CD4-positive, alpha-beta T cell treated with Interleukin-15 for 1 hour (primary cell): Measurements from ENCODE around the gene FUNDC2.

Source experiments
- DNase-seq: peaks from one replicate; pipeline ENCODE4 v3.0.0-alpha.2; 2020

FUNDC2 gene

DNA sequence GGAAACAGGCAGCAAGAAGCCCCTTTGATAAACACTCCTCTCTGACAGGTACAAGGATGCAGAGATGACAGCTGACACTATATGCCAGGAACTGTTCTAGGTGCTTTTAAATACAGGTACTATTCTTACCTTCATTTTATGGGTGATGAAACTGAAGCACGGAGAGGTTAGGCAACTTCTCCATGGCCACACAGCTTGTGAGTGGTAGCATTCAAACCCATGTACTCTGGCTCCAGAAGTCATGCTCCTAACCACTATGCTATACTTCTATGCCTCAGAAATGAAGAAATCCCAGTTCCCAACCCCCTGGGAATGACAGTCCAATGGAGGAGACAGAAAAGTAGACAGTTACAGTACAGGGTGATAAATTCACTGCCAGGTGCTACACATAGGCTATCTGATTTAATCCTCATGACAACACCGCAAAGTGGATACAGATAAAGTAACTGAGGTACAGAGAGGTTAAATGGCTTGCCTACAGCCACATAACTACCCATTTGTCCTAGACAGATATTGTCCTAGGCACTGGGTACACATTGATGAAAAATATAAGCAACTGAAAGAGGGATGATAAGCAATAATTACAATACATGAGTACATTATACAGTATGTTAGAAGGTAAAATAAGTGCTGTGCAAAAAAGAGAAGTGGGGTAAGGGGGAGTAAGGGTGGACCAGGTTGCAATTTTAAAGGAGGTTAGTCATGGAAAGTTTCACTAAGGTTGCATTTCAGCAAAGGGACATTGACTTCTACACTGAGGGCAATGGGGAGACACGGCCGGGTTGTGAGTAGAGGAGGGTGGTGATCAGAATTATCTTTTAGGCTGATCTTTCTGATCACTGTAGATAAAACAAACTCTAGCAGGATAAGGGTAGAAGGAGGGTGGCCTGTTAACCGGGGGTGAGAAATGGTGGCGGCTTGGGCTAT, 2.5 kb upstream of the FUNDC2 start:
- DNase-seq, result no peak

DNA sequence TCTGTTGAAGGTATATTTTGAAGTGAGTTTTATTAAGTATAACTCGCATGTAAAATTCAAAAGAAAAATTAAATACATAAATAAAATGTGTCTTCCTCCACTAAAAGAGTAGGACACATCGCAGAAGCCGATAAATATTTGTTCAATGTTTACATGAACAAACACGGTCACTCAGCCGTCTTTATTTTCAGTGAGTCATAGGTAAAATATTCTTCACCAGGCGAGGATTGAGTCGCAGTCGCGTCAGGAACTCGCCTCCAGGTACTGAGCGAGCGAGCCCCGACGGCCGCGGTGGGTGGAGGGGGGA, 271 bp upstream of the FUNDC2 start:
- no peak for DNase-seq

DNA sequence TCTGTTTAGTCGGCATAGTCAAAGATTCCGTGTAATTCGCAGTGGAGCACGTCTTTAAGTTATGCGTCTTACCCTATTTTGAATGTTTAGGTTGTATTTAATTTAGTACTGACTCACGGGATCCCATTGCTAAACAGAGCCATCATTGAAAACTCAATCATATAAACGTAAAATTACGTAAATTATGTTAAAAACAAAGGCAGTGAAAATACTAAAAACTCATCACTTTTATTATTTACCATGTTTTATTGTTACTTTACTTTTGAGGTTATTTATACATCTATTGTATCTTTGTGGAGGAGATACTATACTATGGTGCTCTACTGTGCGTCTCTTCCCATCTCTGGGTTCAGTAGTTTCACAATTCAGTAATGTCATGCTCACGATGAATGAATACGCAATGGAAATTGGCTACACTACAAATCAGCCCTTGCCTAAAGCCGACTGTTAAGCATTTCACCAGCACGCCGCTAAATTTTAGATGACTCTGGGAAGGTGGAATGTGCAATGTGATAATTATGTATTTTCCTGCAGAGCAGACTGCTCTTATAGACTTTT, 944 bp downstream of the FUNDC2 start:
- no peak for DNase-seq

DNA sequence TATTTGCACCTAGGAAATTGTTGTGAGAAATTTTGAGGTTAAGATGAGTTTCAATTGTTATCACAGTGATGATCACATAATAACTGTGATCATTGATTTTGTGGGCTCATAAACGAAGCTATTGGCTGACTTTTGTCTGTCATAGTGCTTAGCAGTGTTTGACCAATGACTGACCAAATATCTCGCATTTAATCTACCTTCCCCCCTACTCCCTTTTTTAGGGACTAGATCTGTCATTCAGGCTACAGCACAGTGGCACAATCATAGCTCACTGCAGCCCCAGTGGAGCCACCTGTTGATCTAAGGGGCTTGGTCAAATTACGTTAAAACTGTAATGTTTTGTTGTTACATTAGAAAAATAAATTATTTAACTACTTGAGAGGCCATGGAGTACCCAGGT, 1.5 kb downstream of the FUNDC2 start:
- no peak for DNase-seq

DNA sequence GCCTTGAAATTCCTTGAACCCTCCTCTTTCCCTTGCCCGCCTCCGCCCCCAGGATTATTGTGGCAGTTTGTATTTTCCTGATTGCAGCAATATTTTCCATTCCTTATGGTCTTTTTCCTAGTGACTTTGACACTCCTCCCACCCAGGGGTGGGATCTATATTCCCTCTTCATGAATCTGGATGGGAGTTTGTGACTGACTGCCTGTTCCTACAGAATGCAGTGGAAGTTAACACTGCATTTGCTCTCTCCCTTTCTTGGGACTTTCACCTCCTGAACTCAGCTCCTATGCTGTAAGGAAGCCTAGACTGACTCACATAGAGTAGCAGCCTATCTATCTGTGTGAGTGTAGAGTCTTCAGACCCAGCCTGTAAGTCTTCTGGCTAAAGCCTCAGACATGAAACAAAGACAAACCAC, 2.2 kb downstream of the FUNDC2 start:
- no peak for DNase-seq

GRCh38 chrX:155031657-155032056, 5.0 kb downstream of the FUNDC2 start:
- DNase-seq, result no peak

DNA sequence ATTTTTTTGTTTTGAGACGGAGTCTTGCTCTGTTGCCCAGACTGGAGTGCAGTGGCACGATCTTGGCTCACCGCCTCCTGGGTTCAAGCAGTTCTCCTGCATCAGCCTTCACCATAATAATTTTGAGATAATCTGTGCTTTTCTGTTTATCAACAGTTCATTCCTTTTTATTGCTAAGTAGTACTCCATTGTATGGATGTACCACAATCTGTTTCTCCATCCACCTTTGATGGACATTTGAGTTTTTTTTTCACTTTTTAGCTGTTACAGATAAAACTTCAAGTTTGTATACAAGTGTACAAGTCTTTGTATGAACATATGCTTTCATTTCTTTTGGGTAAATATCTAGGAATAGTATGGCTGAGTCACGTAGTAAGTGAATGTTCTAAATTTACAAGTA, 9.0 kb downstream of the FUNDC2 start:
- no peak for DNase-seq

- DNase-seq, result no peak
These were observed 19.6 kb downstream of the FUNDC2 start for GRCh38 chrX:155046129-155046810.

DNA sequence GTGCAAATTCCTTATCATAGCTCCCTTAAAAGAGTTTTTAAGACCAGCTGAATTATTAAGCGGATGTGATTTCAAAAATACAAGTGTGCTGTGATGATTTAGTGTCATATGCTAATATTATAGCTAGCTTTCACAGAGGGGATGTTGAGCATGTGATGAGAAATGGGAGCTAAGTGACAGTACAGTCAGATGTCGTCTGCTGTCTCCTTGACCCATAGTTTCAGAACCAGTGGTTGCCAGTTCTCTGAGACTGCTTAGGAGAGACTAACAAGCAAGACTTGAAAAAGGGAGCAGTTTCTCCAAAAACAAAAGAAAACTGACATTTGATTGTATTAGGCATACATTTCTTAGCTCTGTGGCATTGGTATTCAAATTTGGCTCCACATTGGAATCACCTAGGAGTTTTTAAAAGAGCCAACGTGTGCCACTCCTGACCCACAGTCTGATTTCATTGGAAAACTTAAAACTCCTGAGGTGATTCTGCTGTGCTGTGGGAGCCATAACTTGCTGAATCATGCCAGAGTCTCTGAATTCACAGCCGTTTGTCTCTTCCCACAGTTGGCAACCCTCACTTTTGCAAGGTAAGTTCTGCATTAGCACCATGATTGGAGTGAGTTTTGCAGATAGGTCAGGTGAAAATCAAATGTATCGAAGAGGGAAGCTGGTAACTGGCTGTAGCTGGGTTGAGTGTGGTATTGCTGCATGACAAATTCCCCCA, 20.3 kb downstream of the FUNDC2 start:
- no peak for DNase-seq

DNA sequence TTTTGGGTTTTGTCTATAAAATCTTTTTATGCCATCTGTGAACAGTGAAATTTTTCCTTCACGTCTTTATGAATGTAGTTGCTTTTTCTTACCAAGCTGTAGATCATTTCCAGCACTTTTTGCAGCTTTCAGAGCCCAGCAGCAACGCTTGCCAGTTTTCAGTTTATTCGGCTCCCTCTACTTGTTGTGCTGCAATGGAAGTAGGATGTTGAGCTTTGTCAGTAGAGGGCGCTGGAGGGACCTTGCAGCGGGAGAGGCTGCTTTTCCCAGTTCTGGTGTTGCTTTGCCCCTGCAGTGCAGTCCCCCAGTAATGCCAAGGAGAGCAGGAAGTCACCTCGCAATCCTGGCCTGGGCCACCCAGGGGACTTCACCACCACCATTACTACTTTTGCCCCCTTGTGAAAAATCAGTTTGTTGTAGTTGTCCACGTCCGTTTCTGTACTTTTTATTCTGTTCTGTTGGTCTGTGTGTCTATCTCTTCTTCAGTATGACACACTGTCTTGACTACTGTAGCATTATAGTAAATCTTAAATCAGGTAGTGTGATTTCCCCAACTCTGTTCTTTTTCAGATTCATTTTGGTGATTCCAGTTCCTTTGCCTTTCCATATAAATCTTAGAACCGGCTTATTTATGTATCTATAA, 22.5 kb downstream of the FUNDC2 start:
- DNase-seq, result peak; percentile 36

- no peak for DNase-seq
These were observed 26.3 kb downstream of the FUNDC2 start for GRCh38 chrX:155052738-155053498.

- DNase-seq, result no peak
These were observed 27.0 kb downstream of the FUNDC2 start for GRCh38 chrX:155053656-155054055.

DNA sequence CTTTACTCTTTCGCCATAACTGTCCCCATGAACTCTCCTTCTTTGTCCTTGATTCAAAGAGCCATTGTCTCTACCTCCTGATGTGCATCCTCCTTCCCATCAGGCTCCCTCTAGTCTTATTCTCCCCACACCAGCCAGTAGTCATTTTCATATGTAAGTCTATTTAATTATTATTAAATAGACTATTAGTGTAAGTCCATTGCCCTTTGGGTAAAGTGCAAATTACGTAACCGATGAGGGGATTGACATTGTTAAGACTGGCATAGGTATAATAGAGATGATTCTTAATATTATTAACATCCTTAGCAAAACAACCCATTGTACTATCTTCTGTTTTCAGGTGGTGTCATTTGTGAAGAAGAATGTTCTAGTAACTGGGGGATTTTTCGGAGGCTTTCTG, 27.6 kb downstream of the FUNDC2 start:
- DNase-seq, result no peak

DNA sequence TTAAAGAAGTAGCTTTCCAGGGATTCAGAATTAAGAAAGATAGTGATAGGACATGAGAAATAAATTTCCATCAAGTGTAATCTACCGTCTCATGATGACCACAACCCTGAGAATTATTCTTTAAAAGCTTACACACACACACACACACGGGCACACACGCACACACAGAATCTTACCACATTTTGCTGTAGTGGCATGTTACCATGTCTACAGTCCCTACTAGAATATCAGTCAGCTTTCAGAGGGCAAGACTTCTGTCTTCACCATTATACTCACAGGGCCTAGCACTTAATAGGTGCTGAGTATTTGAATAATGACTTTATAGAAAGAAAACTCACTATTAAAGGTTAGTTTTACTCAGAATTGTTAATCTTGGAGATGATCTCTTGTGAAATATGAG, 28.9 kb downstream of the FUNDC2 start:
- no peak for DNase-seq

DNA sequence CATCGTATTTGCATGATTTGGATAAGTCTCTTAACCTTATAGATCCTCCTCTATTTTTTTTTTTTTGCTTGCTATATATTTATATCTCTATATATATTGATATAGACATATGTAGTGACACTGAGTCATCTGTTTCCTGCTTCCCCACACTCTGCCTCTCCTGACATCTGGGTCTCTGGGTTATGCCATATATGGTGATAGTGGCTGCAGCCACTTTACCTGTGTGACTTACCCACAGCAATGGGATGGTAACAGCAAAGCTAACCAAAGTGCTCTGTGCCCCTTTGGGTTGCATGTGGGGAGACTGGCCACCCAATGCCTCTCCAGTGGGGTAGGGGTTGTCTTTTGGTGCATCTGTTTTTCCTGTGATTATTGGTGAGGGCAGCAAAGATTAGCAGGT, 29.8 kb downstream of the FUNDC2 start:
- DNase-seq, result no peak

GRCh38 chrX:155056877-155057792, 30.5 kb downstream of the FUNDC2 start:
- peak; percentile 51 for DNase-seq

- no peak for DNase-seq
These were observed 35.1 kb downstream of the FUNDC2 start for GRCh38 chrX:155061760-155062159.

DNA sequence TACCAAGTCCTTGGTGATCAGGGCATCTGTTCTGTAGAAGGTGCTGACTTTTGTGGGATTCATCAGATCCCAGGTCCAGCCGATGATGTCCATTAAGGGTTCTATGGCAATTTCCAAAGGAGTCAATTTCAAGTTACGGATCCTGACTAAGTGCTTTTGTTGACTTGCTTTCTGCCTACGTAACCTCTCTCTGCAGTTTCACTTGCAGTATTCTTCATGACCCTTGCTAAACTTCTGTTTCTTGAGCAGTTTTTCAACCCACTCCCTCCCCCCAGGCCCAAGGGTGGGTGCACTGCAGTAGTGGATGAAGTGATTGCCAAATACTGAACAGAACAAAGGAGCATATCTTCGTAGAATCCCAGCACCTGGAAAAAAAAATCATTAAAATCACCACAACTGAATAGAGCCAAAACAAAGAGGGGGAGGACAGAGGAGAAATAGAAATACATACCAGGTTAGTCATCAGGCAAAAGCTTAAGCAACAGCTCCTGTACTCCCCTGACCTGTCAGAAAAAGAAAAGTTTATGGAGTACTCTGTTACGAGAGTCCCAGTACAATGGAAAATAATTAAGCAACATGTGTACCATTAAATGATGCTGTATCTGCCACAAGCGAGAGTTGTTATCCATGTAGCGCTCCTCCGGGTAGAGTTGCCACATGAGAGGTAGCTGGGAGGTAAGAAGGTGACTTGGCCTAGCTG, 38.5 kb downstream of the FUNDC2 start:
- DNase-seq, result no peak

- no peak for DNase-seq
These were observed 41.5 kb downstream of the FUNDC2 start for GRCh38 chrX:155068165-155068564.

DNA sequence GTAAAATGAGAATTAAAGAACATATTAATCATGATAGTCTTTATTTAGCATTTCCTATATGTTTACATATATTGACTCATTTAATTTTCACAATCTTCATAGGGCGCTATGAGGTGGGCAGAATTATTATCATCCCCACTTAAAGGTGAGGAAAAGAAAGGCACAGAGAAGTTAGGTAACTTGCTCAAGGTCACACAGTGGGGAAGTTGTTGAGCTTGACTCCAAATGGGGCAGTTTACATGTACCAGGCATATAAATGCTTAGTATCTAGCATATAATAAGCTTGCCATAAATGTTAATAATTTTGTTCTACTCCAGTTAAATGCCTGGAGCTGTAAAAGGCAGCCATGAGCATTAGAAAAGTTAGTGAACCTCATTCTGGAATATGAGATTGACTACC, 42.8 kb downstream of the FUNDC2 start:
- no peak for DNase-seq
